GM21786 (cell line): ENCODE results near the gene ACVR2A.
A peak's percentile ranks its signal among the peaks of the same experiment; 100 is the strongest.

Experiments used
- ATAC-seq: cut with Tn5 transposase; IDR thresholded peaks from one replicate; pipeline ENCODE4 v1.9.1; 2021; ENCODE audit not compliant: unreplicated experiment

The ACVR2A gene

DNA sequence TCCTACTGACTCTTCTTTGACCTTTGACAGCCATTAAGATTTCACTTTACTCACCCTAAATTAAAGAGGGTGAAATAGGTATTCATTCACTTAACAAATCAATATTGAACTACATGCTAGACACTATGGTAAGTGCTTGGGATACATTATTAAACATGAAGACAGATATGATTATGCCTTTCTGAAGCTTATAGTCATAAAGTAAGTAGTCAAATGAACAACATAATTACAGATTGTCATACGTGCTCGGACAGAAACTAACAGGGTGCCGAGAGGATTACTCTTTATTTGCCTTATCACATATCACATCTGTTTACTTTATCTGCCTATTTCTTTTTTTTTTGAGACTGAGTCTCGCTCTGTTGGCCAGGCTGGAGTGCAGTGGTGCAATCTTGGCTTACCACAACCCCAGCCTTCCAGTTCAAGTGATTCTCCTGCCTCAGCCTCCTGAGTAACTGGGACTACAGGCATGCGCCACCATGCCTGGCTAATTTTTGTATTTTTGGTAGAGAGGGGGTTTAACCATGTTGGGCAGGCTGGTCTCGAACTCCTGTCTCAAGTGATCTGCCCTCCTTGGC lies 9.8 kb downstream of the ACVR2A start:
- no peak for ATAC-seq

DNA sequence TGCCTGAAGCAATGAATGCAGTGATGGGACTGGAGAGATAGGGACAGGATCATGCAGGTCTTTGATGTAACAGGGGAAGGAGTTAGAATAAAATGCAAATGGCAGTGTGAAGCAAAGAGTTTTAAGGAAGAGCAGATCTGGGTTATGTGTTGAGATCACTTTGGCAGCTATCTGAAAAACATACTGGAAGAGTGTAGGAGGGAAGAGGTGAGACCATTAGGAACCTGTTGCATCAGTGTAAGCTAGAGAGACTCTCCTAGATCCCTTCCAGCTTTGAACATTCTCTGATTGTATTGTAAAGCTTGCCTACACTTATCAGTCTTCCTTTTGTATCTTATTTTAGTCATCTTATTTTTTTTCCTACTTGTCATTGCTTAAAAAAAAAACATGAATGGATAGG lies 10.5 kb downstream of the ACVR2A start:
- no peak for ATAC-seq

DNA sequence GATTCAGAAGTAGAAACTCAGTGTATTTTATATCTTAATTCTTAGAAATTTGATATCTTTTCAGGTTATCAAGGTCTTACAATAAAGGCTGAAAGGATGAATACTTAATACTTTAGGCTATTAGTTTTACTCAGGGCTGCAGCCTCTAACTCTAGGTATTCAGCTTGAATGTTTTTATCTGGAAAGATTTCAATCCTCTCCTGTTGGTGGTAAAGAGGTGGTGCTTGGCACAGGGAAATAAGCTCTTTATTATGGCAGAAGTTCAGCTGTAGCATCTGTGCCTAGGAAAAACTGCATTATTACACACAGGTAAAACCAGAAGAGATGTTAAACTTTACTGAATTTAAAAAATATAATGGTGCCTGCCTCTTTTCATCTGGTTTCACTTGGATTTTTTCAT lies 11.1 kb downstream of the ACVR2A start:
- ATAC-seq, result no peak

DNA sequence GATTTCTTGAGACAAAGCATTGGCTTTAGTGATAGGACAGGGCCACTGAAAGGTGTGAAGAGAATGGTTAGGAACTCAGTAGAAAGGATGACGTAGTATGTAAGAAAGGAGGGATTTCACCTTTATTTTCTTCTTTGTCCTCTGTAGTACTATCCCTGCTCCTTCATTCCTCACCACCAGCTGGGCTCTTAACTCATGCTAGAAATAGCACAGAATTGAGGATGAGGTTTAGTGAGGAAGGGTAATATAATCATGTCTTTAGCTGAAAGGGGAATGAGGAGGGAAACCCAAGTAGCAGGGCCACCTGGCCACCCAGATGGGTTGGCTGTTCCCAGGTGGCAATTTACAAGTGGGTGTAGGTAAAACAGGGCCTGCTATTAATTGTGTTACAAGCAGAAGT lies 15.2 kb downstream of the ACVR2A start:
- ATAC-seq, result no peak

DNA sequence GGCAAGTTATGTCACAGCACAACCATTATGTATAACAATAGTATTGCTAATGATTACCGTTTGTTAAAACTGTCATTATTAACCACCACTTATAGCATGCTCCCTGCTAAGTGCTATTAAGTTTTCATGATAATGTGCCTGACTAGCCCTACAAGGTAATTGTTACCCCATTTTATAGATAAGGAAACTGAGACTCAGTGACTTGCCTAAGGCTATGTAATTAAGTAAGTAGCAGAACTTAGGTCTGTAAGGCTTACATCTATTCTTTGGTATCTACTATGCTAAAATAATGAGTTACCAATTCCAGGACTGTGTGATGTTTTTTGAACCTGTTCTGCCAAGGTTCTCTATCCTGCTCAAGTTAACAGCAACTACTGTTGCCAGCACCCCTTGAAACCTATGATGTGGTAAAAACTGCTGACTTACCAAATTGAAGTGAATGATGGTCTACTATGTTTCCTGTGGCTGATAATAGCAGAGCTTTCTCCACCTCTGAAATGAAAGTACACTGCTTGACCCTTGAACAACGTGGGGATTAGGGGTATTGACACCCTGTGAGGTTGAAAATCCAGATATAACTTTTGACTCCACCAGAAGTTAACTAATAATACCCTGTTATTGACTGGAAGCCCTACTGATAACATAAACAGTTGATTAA lies 18.2 kb downstream of the ACVR2A start:
- ATAC-seq, result no peak

DNA sequence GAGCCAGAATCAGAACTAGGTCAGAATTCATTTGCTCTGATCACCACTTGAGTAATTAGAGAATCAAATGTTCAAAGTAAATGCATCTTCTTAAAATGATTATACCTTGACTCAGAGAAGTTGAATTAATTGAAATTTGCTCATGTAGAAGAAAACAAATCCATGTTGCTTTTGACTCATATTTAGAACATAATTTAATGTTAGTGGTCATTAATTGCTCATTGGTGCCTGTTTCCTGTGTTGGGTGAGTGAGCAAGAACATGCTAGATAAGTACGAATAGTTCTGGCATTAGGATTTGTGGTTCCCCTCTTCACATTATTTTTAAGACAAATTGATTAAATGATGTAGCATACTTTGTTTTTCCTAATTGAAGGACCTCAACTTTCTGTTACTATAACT lies 19.0 kb downstream of the ACVR2A start:
- ATAC-seq, result no peak

DNA sequence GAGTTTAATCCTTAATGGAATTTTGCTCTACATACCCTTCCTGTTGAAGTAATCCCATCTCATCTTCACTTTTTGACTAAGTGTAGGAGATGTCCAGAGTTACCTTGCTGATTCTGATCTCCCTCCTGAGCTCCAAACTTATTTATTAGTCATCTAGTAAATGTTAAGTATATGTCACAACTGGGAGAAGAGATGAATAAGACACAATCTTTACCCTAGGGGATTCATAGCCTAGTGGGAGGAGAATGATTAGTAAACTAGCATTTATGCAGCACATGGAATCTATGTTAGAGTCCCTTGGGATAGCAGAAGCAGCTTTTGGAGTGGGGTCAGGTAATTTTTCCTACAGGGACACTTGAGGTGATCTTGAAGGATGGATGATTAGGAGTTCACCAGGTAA lies 20.7 kb downstream of the ACVR2A start:
- no peak for ATAC-seq

DNA sequence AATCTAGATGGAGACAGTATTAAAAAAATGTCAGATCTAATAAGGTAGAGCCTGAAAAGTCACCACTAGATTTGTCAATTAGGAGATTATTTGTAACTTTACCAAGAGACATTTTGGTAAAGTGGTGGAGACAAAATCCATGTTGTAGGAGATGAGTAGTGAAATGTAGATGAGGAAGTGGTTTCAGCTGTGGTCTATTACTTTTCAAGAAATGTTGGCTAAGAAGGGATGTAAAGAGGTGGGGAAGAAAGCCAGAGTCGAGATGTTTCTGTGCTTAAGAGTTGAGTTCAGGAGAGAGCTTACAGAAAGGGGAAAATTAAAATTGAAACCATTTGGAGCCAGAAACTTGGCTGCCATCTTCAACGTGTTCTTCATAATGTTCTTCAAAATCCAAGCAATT lies 22.2 kb downstream of the ACVR2A start:
- ATAC-seq, result no peak

DNA sequence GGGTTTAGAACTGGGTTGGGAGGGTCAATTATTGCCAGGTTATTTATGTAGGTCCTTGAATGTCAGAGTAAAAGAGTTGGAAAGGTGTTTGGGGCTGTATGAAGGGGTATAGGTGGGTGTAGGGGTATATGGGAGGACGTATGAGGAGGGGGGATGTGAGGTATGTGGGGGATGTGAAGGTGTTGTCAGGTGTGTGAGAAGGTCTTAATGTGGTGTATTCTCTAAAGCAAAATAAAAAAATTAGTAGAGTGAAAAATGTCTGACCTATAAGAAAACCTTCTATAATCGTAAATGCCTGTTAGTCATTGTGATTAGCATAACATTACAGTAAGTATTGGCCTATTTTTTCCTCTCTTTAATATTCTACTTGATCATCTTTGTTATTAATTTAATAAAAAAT lies 25.1 kb downstream of the ACVR2A start:
- ATAC-seq, result no peak

DNA sequence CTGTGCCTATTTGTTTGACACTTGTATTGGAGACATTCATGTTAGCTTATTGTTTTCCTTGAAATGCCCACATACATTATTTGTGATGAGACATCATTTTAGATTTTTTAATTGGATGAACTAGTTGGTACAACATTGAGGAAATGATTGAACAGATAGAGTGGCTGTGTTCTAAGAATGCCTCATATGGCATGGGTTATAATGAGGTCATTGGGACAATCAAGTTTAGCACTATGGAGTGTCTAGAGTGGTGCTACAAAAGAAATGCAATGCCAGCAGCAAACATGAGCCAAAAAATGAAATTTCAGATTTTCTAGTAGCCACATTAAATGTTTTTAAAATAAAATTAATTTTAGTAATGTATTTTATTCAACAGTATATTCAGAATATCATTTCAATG lies 28.1 kb downstream of the ACVR2A start:
- ATAC-seq, result no peak

DNA sequence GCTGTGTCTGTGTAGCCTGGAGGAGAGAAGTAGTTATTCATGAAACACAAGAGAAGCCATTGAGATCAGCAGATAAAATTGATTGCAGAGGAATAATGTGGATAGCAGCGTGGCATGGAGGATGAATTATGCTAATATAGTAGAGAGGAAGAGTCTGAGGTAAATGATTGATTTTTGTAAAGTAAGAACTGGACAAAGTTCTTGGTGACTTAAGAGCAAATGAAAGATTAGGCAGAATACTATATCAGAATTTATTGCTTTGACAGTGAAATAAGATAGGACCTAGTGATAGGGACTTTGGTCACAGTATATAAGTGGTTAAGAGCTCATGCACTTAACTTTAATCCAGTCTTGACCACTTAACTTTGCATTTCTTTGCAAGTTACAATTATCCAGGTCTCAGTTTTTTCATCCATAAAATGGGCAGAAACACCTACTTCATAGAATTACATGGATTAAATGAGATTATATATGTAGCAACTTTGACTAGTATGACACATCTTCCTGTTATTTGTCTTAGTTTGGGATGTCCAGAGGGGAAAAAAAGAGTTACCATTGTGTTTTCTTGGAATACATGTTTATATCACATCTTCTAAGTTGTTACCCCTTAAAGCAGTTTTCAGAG lies 29.1 kb downstream of the ACVR2A start:
- ATAC-seq, result no peak

DNA sequence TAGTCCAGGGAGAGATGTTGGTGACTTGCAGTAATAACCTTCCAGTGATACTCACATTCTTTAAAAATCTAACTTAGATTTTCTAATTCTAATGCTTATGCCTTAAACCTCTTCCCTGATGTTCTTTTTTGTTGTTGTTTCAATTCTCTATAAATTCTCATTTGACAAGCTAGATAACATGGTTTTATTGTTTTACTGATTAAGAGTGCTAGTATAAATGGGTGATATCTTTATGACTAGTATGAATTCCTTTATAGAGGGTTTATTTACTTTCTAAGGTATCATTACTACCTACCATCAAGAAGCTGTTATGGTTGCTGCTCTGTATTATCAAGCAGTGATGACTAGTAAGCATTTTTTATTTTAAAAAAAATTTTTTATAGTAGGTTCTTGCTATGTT lies 35.0 kb downstream of the ACVR2A start:
- ATAC-seq, result no peak

DNA sequence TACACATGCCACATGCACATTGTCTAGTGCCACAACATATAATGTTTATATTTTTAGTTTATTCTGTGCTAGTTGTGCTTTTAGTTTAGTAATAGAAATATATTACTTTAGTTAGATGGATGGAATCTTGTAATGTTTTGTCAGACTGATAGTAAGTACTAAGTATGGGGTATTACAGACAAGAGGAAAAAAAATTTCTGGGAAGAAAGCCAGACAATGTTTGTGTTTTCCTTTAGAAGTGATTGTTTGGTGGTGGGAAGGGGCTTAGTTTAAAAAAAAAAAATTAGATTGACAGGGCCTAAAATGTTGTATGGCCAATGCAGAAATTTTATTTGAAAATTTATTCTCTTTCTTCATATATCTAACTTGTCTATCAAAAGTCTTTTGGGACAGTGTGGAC lies 37.8 kb downstream of the ACVR2A start:
- no peak for ATAC-seq

DNA sequence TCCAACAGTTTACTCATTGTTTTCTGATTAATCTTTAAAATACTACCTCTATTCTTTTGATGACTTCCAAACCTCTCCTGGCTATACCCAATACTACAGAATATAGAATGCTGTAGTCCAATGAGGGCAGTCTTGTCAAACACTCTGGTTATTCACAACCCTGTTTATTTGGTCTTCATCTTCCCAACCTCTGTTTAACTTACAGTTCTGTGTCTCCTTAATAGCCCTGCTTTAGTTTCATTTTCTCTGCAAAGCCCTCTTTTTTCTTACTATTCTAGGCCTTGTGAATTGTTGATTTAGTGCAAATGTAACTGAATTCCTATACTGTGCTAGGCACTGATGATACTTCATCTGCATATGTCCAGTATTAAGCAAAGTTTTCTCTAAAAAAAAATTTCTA lies 40.0 kb downstream of the ACVR2A start:
- ATAC-seq, result no peak

DNA sequence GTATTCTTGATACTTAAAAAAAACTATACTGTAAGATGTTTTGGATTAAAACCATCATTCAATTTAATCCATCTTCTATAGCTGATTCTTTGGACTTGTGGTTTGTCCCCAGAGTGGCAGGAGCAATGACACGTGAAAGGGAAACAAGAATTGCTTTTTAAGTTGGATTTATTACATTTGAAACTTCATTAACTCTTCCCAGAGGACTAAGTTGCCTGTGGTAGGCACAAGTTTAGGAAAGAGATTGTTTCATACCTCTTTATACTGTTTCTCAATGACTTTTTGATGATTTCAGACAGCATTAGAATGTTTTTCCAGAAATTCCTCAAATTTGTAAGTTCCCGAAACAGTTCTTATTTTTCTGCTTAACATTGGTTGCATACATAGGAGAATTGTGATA lies 41.3 kb downstream of the ACVR2A start:
- ATAC-seq, result no peak

DNA sequence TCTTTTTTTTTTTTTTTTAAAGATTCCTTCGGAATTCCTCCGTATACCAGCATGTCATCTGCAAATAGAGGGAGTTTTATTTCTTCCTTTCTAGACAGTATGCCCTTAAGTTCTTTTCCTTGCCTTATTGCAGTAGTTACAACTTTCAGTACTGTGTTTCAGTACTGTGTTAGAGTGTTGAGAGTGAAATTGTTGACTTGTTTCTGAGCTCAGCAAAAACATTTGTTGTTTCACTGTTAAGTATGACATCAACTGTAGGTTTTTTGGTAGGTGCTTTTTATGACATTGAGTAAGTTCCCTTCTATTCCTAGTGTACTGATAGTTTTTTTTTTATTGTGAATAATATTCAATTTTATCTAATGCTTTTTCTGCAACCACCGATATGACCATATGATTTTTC lies 43.9 kb downstream of the ACVR2A start:
- peak; percentile 78 for ATAC-seq

DNA sequence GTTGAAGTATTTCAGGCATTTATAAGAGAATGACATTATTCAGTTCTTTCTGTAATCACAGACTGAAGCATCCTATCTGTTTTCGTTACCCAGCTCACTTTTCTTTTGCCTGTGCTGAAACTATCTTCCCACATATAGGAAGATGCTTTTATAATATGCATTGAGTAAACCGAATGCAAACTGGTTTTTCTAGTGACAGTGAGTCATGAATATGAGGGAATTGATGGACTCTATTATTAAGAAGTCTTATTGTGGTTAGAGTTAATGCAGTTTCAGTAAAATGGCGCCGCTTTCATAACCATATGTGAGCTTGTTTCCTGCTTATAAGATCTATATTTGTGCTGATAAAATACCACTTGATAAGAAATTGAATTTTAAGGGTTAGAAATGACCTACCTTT lies 59.2 kb downstream of the ACVR2A start:
- no peak for ATAC-seq

DNA sequence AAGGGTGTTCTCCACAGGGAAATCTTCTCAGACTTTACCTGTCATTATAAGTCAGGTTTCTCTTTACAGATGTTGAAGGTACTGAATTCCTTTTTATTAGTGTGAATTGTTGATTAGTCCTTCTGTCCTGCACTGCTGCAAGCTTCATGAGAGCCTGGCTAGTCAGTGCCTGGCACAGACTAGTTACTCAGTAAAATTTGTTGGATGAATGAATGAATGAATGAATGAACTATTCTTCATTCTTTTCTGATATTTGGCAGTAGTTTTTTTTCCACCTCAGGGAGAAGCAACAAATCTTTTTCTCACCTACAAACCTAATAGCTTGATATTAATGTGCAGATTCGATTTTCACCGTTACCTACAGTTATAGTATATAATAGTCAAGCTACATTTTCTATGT lies 64.3 kb downstream of the ACVR2A start:
- ATAC-seq, result no peak

DNA sequence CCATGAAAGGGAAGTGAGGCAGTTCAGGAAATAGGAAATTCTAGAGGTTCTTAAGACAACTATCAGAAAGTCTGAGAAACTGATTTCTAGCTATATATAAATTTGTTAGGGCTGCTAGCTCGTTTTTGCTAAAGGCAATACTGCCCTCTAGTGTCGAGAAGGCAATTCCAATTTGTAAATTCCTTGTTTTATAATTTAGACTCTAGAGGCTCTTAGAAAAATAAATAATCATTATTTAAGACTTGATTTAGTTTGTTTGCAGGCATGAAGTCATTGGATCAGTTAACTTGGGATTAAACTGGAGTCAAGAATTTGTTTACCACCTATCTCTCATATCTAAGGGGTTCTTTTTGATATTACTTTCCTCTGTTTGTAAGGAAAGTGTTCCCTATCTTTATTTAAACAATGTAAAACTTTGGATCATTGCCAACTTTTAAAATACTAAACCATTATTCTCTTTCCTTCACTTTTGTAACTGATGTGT lies 66.2 kb downstream of the ACVR2A start:
- ATAC-seq, result no peak

DNA sequence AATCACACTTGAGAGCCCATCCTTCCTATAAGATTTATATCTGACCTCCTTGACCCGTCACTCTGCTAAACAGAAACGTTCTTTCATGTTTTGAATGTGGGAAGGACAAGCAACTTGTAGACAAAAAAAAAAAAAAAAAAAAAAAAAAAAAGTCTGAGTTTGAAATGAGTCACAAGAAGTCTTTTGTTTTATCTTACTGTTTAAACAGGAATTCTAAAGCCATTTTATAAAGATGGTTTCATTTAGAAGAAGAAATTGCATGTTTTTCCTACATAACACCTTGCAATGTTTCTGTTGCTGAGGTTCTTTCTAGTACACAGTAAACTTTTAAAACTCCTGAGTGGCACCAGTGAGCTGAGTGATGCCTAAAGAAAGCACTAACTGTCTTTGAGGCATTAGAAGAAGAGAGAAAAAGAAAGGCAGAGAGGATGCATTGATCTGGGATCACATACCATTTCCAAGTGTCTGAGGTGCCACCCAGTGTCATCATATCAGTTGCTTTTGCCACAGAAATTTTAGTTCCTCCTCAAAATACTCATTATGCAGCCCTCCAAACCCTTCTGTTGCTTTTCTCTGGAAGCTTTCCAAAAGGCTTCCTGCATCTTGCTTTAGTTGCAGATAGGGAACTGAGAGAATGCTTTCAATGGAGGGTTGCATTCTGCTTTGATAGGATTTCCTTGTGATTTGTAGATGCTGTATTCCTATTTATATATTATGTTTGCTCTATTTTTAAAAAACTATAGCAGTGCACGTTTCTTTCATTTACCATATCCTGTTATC lies 69.1 kb downstream of the ACVR2A start:
- no peak for ATAC-seq

DNA sequence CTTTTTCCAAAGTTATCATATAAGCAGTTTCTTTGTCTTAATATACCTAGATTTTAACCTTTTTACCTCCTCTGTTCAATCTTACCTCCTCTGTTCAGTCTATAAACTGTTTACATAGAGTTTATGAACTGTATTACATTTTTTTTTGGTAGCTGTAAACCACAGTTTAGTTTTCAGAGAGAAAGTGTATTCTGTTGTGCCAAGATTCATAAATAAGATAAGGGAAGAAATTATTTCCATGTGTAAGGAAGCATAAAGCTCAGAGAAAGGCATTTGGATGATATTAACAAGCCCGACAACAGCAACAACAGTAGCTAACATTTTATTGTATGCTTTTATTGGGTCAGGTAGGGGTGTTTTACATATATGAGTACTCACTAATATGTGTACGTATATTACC lies 71.2 kb downstream of the ACVR2A start:
- no peak for ATAC-seq

DNA sequence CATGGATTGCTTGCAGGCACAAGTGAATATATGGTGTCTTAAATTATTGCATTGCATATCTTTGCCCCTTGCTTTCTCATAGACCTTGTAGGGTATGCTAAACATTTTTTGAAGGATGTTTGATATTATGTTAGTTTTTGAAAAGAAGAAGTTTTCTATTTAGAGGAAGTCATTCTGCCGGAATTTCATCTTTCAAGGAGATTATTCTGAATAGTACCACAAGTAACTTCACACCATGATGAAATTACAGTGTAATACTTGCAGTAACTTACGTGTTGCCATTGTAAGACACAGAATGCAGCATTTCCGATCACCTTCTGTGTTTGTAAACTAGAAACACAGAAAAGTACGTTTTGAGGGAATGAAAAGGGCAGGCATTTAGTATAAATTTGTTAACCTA lies 71.9 kb downstream of the ACVR2A start:
- no peak for ATAC-seq
